ENCODE data around the gene HEPACAM2.

HEPACAM2 gene

DNA sequence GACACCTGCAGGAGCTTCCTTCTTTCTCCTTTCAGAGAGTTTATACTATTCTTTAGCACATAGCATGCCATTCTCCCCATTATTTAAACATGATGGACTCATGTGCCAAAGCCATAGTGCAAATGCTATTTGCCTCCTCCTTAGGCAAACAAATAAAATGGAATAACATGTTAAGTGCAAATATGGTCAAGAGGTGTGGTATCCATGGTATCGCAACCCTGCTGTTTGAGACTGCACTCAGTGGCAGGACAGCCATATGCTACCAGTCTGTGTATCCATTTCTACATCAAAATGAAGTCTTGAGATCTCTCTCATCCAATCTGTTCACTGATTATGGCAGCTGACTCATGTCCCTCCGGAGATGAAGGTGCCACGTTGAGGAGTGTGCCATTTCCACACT lies 22.8 kb downstream of the HEPACAM2 start:
- H2AFZ ChIP-seq (ENCODE audit: low read depth) = no peak overlapping the region
- H3K4me2 ChIP-seq = no peak overlapping the region
- H4K20me1 ChIP-seq (ENCODE audit: insufficient read depth) = no peaks in the 10 kb centered on the region
- no peaks in the 10 kb centered on the region for H3K79me2 ChIP-seq (ENCODE audit: insufficient read depth, low read depth)
- no peaks in the 10 kb centered on the region for H3K27me3 ChIP-seq (ENCODE audit: insufficient read depth, low read depth)
- no peak overlapping the region for H3K27ac ChIP-seq
- H3K36me3 ChIP-seq (ENCODE audit: insufficient read depth) = no peaks in the 10 kb centered on the region
- no peak overlapping the region for H3K4me3 ChIP-seq (IDR thresholded peaks at IDR 0.05; ENCODE audit: insufficient read depth, low read depth, low read length)
- TF ChIP-seq, protein P1, sequence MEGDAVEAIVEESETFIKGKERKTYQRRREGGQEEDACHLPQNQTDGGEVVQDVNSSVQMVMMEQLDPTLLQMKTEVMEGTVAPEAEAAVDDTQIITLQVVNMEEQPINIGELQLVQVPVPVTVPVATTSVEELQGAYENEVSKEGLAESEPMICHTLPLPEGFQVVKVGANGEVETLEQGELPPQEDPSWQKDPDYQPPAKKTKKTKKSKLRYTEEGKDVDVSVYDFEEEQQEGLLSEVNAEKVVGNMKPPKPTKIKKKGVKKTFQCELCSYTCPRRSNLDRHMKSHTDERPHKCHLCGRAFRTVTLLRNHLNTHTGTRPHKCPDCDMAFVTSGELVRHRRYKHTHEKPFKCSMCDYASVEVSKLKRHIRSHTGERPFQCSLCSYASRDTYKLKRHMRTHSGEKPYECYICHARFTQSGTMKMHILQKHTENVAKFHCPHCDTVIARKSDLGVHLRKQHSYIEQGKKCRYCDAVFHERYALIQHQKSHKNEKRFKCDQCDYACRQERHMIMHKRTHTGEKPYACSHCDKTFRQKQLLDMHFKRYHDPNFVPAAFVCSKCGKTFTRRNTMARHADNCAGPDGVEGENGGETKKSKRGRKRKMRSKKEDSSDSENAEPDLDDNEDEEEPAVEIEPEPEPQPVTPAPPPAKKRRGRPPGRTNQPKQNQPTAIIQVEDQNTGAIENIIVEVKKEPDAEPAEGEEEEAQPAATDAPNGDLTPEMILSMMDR (conservative IDR thresholded peaks at IDR 0.05; ENCODE audit: low read depth, low read length) = no peak
- no peak overlapping the region for H3K9ac ChIP-seq
- no peaks in the 10 kb centered on the region for H3K4me1 ChIP-seq (ENCODE audit: low read depth, poor library complexity, severe bottlenecking)

DNA sequence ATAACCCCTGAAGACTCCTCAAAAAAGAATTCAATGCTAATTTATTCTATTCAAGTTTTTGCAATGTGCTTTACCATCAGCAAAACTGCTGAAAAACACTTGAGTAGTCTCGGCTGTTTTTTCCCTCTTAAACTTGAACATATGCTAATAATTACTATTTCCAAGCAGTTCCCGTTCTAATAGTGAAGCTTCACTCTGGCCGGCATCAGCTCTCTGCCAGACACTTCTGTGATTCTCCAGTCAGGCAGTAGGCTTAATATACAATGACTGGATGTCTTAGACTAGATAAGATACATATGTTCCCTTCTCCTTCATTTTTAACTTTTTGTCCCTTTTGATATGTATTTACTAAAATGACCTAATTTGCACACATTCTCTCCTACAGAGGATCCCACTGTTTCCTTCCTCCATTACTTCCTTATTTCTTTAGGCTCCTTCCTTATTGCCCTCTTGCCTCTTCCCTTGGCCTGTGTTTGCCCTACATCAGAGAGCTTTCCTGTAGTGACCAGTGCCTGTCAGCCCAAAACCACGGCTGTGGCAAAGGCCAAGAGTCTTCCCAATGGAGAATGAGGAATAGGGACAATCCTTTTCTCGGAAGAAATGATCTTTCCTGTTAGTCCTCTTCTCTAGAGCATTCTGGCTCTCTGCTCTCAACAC lies 23.5 kb downstream of the HEPACAM2 start:
- H3K79me2 ChIP-seq (ENCODE audit: insufficient read depth, low read depth) = no peaks in the 10 kb centered on the region
- H3K27ac ChIP-seq = no peak overlapping the region
- no peaks in the 10 kb centered on the region for H3K36me3 ChIP-seq (ENCODE audit: insufficient read depth)
- no peaks in the 10 kb centered on the region for H4K20me1 ChIP-seq (ENCODE audit: insufficient read depth)
- H3K4me2 ChIP-seq = no peak overlapping the region
- H3K4me1 ChIP-seq (ENCODE audit: low read depth, poor library complexity, severe bottlenecking) = no peaks in the 10 kb centered on the region
- H3K9ac ChIP-seq = no peak overlapping the region
- no peaks in the 10 kb centered on the region for H3K27me3 ChIP-seq (ENCODE audit: insufficient read depth, low read depth)
- H2AFZ ChIP-seq (ENCODE audit: low read depth) = no peak overlapping the region
- no peak overlapping the region for H3K4me3 ChIP-seq (IDR thresholded peaks at IDR 0.05; ENCODE audit: insufficient read depth, low read depth, low read length)
- TF ChIP-seq, protein P1 (conservative IDR thresholded peaks at IDR 0.05; ENCODE audit: low read depth, low read length) = no peak

DNA sequence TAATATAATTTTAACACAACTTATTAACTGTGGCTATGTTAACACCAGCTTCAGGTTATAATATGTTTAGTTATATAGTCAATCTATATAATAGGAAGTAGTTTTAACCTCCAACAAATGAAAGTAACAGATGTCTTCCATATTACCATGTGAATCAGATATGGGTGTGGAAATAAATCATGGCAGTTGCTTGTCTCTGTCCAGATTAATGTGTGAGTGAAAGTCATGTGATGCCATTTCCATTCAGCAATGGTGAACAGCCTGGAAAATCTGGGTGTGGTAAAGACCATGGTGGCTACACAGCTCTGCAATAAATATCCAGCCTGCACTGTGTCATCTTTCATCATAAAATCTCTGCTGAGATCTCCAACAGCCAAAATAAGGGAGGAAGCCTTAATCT lies 27.8 kb downstream of the HEPACAM2 start:
- TF ChIP-seq, protein P1 (conservative IDR thresholded peaks at IDR 0.05; ENCODE audit: low read depth, low read length) = no peak
- H3K79me2 ChIP-seq (ENCODE audit: insufficient read depth, low read depth) = no peaks in the 10 kb centered on the region
- no peaks in the 10 kb centered on the region for H3K36me3 ChIP-seq (ENCODE audit: insufficient read depth)
- no peaks in the 10 kb centered on the region for H3K27me3 ChIP-seq (ENCODE audit: insufficient read depth, low read depth)
- H2AFZ ChIP-seq (ENCODE audit: low read depth) = no peak overlapping the region
- no peak overlapping the region for H3K9ac ChIP-seq
- peaks cover 4% of the 10 kb centered on the region for H3K4me1 ChIP-seq (ENCODE audit: low read depth, poor library complexity, severe bottlenecking)
- no peak overlapping the region for H3K4me2 ChIP-seq
- no peak overlapping the region for H3K27ac ChIP-seq
- no peak overlapping the region for H3K4me3 ChIP-seq (IDR thresholded peaks at IDR 0.05; ENCODE audit: insufficient read depth, low read depth, low read length)
- H4K20me1 ChIP-seq (ENCODE audit: insufficient read depth) = no peaks in the 10 kb centered on the region

DNA sequence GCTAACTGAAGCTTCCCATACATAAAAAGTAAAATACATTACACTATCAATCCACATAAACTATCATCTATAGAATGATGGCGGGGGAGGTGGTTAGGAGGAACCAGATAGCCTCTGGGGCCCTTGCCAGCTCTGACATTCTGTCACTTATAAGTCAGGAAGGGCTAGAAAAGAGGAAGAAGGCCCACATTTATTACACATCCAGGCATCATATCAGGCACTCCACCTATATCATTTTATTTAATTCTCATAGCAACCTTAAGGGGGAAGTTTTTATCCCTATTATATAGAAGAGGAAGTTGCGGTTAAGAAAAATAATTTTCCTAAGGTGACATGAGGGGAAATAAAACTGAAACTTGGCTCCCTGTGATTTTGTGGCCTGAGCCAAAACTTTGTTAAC lies 29.9 kb downstream of the HEPACAM2 start:
- Histone ChIP-seq H3K4me1 (ENCODE audit: low read depth, poor library complexity, severe bottlenecking) (peaks cover 4% of the 10 kb centered on the region), H3K9ac (no peak overlapping the region), H3K79me2 (ENCODE audit: insufficient read depth, low read depth) (no peaks in the 10 kb centered on the region), H3K36me3 (ENCODE audit: insufficient read depth) (no peaks in the 10 kb centered on the region), H2AFZ (ENCODE audit: low read depth) (no peak overlapping the region), H3K4me2 (no peak overlapping the region), H3K27me3 (ENCODE audit: insufficient read depth, low read depth) (no peaks in the 10 kb centered on the region), H3K4me3 (IDR thresholded peaks at IDR 0.05; ENCODE audit: insufficient read depth, low read depth, low read length) (no peak overlapping the region), H3K27ac (no peak overlapping the region), H4K20me1 (ENCODE audit: insufficient read depth) (no peaks in the 10 kb centered on the region)
- TF ChIP-seq, protein P1 (conservative IDR thresholded peaks at IDR 0.05; ENCODE audit: low read depth, low read length) = no peak
